Uterus (tissue), 2 donors: Measurements from ENCODE around the gene MYO18B.

Experiments used
- CTCF ChIP-seq, 4 experiments: fragments of 200-600 bp in 2 of 4; fragments of 450-650 bp in 2 of 4; sonication (generic) in 2 of 4; IDR thresholded peaks; one replicate each; pipeline ENCODE4 v1.5.1; 2016 to 2019; ENCODE audit warnings: antibody characterized with exemption in 4 of 4, mild to moderate bottlenecking in 2 of 4, moderate library complexity in 1 of 4
- POLR2A ChIP-seq, 2 donors: fragments of 450-650 bp; IDR thresholded peaks; one replicate each; pipeline ENCODE4 v1.6.1; 2016; ENCODE audit warnings: antibody characterized with exemption in 2 of 2, mild to moderate bottlenecking in 1 of 2, moderate library complexity in 1 of 2

GRCh38 chr22:26045860-26046259, 303.9 kb downstream of the MYO18B start:
- TF ChIP-seq POLR2A (IDR thresholded peaks at IDR 0.05) (no peak), CTCF (IDR thresholded peaks at IDR 0.05) (no peak)
